C4-2B (cell line): ENCODE results near the gene CIRBP.

ENCODE experiments used
- H3K27ac ChIP-seq: fragments of 450-650 bp; 2 replicates; pipeline ENCODE4 v1.5.1; 2017
- CTCF ChIP-seq: fragments of 450-650 bp; conservative IDR thresholded peaks from 2 replicates; pipeline ENCODE4 v1.5.1; 2017; ENCODE audit warnings: mild to moderate bottlenecking
- ZFX ChIP-seq: fragments of 450-650 bp; IDR thresholded peaks from 2 replicates; pipeline ENCODE4 v1.6.1; 2017

The CIRBP gene

GRCh38 chr19:1255186-1256161 lies 13.7 kb upstream of the CIRBP start:
- peak overlapping the region; percentile 96; the same call in 1 of the 2 replicates for H3K27ac ChIP-seq
- TF ChIP-seq CTCF, result no peak
- TF ChIP-seq ZFX, result no peak

- H3K27ac ChIP-seq, result no peak overlapping the region
- TF ChIP-seq ZFX (no peak), CTCF (no peak)
Observed at GRCh38 chr19:1256646-1257474, 12.3 kb upstream of the CIRBP start.

GRCh38 chr19:1257475-1258162 lies 11.5 kb upstream of the CIRBP start:
- no peak overlapping the region for H3K27ac ChIP-seq
- TF ChIP-seq CTCF (no peak), ZFX (no peak)

- no peak overlapping the region for H3K27ac ChIP-seq
- TF ChIP-seq CTCF (no peak), ZFX (no peak)
Observed at GRCh38 chr19:1258163-1258492, 11.0 kb upstream of the CIRBP start.

- H3K27ac ChIP-seq, result peak overlapping the region; percentile 96
Observed at GRCh38 chr19:1258707-1259205, 10.4 kb upstream of the CIRBP start.

More at GRCh38 chr19:1258707-1259205, 10.4 kb upstream of the CIRBP start:
- TF ChIP-seq CTCF (no peak), ZFX (no peak)
